Endothelial cell of umbilical vein (primary cell): Measurements from ENCODE around the gene TNRC6B. TPM values are rescaled to one million over a fixed set of nuclear protein-coding genes. Genes with fewer than 3 reads are reported as not detected.
"Not testable (repeated sequence)": the region's sequence is repeated elsewhere in the genome, so short reads cannot be mapped to it uniquely, and the experiment has no call there.

Experiments
- BruUV-seq: library from RNA; stranded (reverse); fragments of 400-500 nt; replicated peaks from 2 replicates; lab custom pipeline; 2021; lab: Mats Ljungman, UMichigan
- CTCF ChIA-PET: fragments of 300-600, 350-600 bp; sonication (Branson Sonifier 250); formaldehyde crosslinking; loops from one replicate; lab custom pipeline; 2021; ENCODE audit warnings: antibody characterized with exemption, inconsistent platforms; lab: Charles Lee
- POLR2A ChIA-PET: fragments of 300-600, 350-600 bp; sonication (Branson Sonifier 250); formaldehyde crosslinking; loops from one replicate; lab custom pipeline; 2021; ENCODE audit warnings: antibody characterized with exemption, inconsistent platforms; lab: Charles Lee
- DNase-seq: peaks from one replicate; pipeline ENCODE4 v3.0.0-alpha.2; 2011; ENCODE audit warnings: low read depth, low spot score
- FAIRE-seq: peaks from 2 replicates; lab custom pipeline; 2011; peaks lifted over from hg19 to GRCh38; lab: Jason Lieb, UNC
- H2AFZ ChIP-seq: 2 replicates; pipeline ENCODE4 v1.6.0; 2012; ENCODE audit warnings: low read depth, low read length, control low read depth, inconsistent platforms
- H3K27ac ChIP-seq: 2 replicates; pipeline ENCODE4 v1.5.1; 2011; ENCODE audit warnings: low read depth, mild to moderate bottlenecking, control low read depth, low read length, moderate library complexity; ENCODE audit not compliant: insufficient read depth
- H3K27me3 ChIP-seq, 2 experiments: 2 replicates each; pipeline versions ENCODE4 v1.6.0 to v1.6.1; 2011; ENCODE audit warnings: low read length in 2 of 2, mixed read lengths in 1 of 2; ENCODE audit not compliant: control insufficient read depth in 2 of 2, insufficient read depth in 2 of 2
- H3K36me3 ChIP-seq, 2 experiments: 2 replicates in 1 of 2; 3 replicates in 1 of 2; pipeline ENCODE4 v1.5.1; 2011; ENCODE audit warnings: low read length in 2 of 2, mild to moderate bottlenecking in 1 of 2, moderate library complexity in 1 of 2; ENCODE audit not compliant: control insufficient read depth in 2 of 2, insufficient read depth in 2 of 2; ENCODE audit errors: extremely low read depth in 1 of 2
- H3K4me1 ChIP-seq: 3 replicates; pipeline ENCODE4 v1.5.1; 2011; ENCODE audit warnings: mild to moderate bottlenecking, low read length; ENCODE audit not compliant: control insufficient read depth, insufficient read depth; ENCODE audit errors: extremely low read depth
- H3K4me2 ChIP-seq: 2 replicates; pipeline ENCODE4 v1.6.1; 2011; ENCODE audit warnings: low read length, control low read depth, mixed read lengths; ENCODE audit not compliant: insufficient read depth
- H3K4me3 ChIP-seq, 3 experiments: fragments of 200-600 bp in 1 of 3; sonication (generic), shearing (Covaris generic) in 1 of 3; replicated peaks in 1 of 3; 2 replicates each; pipeline ENCODE4 v1.5.1; 2011 to 2016; ENCODE audit warnings: control low read depth in 3 of 3, low read length in 3 of 3, mild to moderate bottlenecking in 2 of 3, inconsistent platforms in 1 of 3, low read depth in 1 of 3, moderate library complexity in 1 of 3; ENCODE audit not compliant: insufficient read depth in 1 of 3
- H3K79me2 ChIP-seq: 2 replicates; pipeline ENCODE4 v1.6.0; 2012; ENCODE audit warnings: low read length, inconsistent platforms; ENCODE audit not compliant: control insufficient read depth, insufficient read depth
- H3K9ac ChIP-seq: replicated peaks from 2 replicates; pipeline ENCODE3; 2011; ENCODE audit warnings: low read length, control low read depth; ENCODE audit not compliant: insufficient read depth; ENCODE audit errors: extremely low read depth
- H3K9me1 ChIP-seq: replicated peaks from 3 replicates; pipeline ENCODE4 v1.6.0; 2011; ENCODE audit warnings: mild to moderate bottlenecking, low read length; ENCODE audit not compliant: control insufficient read depth, insufficient read depth; ENCODE audit errors: extremely low read depth
- H3K9me3 ChIP-seq: replicated peaks from 2 replicates; pipeline ENCODE4 v1.5.1; 2012; ENCODE audit warnings: low read length, inconsistent platforms; ENCODE audit not compliant: control insufficient read depth, insufficient read depth
- H4K20me1 ChIP-seq: replicated peaks from 2 replicates; pipeline ENCODE3; 2011; ENCODE audit warnings: mild to moderate bottlenecking, low read length; ENCODE audit not compliant: control insufficient read depth, insufficient read depth; ENCODE audit errors: extremely low read depth
- EZH2 ChIP-seq: IDR thresholded peaks from 2 replicates; pipeline ENCODE4 v1.6.1; 2012; ENCODE audit warnings: borderline replicate concordance, low read depth, mild to moderate bottlenecking, moderate library complexity, low read length, inconsistent platforms; ENCODE audit not compliant: severe bottlenecking
- FOS ChIP-seq: IDR thresholded peaks from 2 replicates; pipeline ENCODE4 v1.6.1; 2011; ENCODE audit warnings: mild to moderate bottlenecking, low read length, moderate library complexity, borderline replicate concordance; ENCODE audit not compliant: insufficient read depth
- GATA2 ChIP-seq: IDR thresholded peaks from 2 replicates; pipeline ENCODE4 v1.7.0; 2011; ENCODE audit warnings: low read depth, mild to moderate bottlenecking, moderate library complexity, mixed read lengths, low read length; ENCODE audit not compliant: insufficient read length, insufficient read depth
- JUN ChIP-seq: IDR thresholded peaks from 2 replicates; pipeline ENCODE4 v1.6.1; 2011; ENCODE audit warnings: borderline replicate concordance, low read depth; ENCODE audit not compliant: insufficient read length, insufficient read depth
- MYC ChIP-seq: IDR thresholded peaks from one replicate; pipeline ENCODE4 v1.6.1; 2011; ENCODE audit warnings: mild to moderate bottlenecking, low read depth, low read length
- POLR2A ChIP-seq: IDR thresholded peaks from 2 replicates; pipeline ENCODE4 v1.6.1; 2012; ENCODE audit warnings: low read depth, mild to moderate bottlenecking, control low read depth, low read length
- POLR2AphosphoS5 ChIP-seq: IDR thresholded peaks from 2 replicates; pipeline ENCODE4 v1.6.1; 2012; ENCODE audit warnings: low read depth, mild to moderate bottlenecking, control low read depth, low read length, moderate library complexity; ENCODE audit not compliant: insufficient read depth
- dilution Hi-C: fragments of 300-500 bp; cut with MboI; formaldehyde crosslinking; loops from one replicate; pipeline ENCODE4 v1.15.0; 2019; ENCODE audit warnings: low sequenced_read_pairs; ENCODE audit not compliant: extremely low pct_ligation_motif_present
- intact Hi-C: fragments of 100-400 bp; cut with micrococcal nuclease; formaldehyde crosslinking; loops from one replicate; pipeline ENCODE4 v1.10.0; 2022
- polyA plus RNA-seq, 4 experiments: library from polyadenylated mRNA; depleted of rRNA in 3 of 4; stranded (reverse) in 3 of 4; unstranded in 1 of 4; fragments of >200 nt; gene quantifications; 2 replicates each; pipeline versions ENCODE4 v1.2.1 to v1.2.3, GENCODE V29; 2011 to 2012; ENCODE audit warnings: missing spikeins in 1 of 4
- total RNA-seq: library from RNA; stranded (reverse); gene quantifications from 2 replicates; pipeline ENCODE4 v1.2.3, GENCODE V29; 2021
- TF ChIP-seq, protein P1 (sequence below): IDR thresholded peaks from 2 replicates; pipeline ENCODE4 v1.6.1; 2011; ENCODE audit not compliant: insufficient read depth, insufficient read length
- TF ChIP-seq, protein P2 (sequence below), 2 donors: IDR thresholded peaks; 1 replicate in 1 of 2; 2 replicates in 1 of 2; pipeline ENCODE4 v1.5.1; 2011; ENCODE audit warnings: low read length in 2 of 2, mild to moderate bottlenecking in 2 of 2, moderate library complexity in 2 of 2, control low read depth in 1 of 2, inconsistent platforms in 1 of 2, low read depth in 1 of 2; ENCODE audit not compliant: insufficient read depth in 1 of 2; ENCODE audit errors: extremely low read depth in 1 of 2

TNRC6B gene
- total and polyA plus RNA-seq, 2 donors (not counting 3 experiments of a cell fraction or from before 2014, with no cell fraction given): 10.6 to 37.2 TPM

DNA sequence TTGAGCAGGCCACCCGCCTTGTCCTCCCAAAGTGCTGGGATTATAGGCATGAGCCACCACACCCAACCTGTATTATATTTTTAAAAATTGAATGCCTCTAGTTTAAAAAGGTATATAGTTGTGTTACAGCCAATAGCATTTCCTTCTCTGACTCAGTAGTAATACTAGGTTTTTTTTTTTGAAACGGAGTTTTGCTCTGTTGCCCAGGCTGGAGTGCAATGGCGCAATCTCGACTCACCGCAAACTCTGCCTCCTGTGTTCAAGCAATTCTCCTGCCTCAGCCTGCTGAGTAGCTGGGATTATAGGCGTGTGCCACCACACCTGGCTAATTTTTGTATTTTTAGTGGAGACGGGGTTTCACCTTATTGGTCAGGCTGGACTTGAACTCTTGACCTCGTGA is 45.3 kb downstream of the TNRC6B start:
- FAIRE-seq, dilution Hi-C loops, H3K27ac ChIP-seq, H3K9ac ChIP-seq, H3K4me3 ChIP-seq, H3K27me3 ChIP-seq, H3K9me3 ChIP-seq, DNase-seq, H3K36me3 ChIP-seq, intact Hi-C loops, BruUV-seq, H4K20me1 ChIP-seq, H3K9me1 ChIP-seq, H2AFZ ChIP-seq, H3K4me2 ChIP-seq, H3K4me1 ChIP-seq, CTCF ChIA-PET: not testable (repeated sequence)
- H3K79me2 ChIP-seq: peaks cover 53% of the 10 kb centered on the region
- POLR2A ChIA-PET: interaction anchor here (0.7 kb wide), 1 partner anchor 43 kb away, joined by 7 read pairs; no protein-coding TSS in a partner anchor

DNA sequence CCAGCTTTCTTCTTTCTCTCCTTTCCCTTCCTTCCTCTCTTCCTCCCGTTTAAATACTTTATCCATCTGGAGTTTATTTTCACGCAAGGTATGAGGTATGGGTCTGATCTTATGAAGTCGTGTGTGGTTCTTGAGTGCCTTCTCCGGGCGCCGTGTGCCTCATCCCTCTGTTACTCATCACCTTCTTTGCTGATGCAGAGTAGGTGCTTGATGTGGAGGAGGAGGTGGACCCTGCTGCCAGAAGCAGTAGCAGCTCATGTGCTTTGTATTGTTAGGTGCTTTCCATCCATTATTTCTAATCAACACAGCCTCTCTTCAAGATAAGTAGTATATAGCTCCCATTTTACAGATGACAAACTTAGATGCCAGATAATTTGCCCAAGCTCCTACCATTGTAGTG is 47.0 kb downstream of the TNRC6B start:
- no peaks in the 10 kb centered on the region for H3K27me3 ChIP-seq
- intact Hi-C loops (no loop called here), dilution Hi-C loops (no loop called here)
- H3K36me3 ChIP-seq: no peaks in the 10 kb centered on the region
- DNase-seq (no peak), FAIRE-seq (no peak)
- ChIA-PET CTCF (interaction anchor here (1.0 kb wide), 1 partner anchor 53 kb away, joined by 3 read pairs; no protein-coding TSS in a partner anchor), POLR2A (no interaction called here)
- no peak overlapping the region for H3K9ac ChIP-seq
- H2AFZ ChIP-seq: no peak overlapping the region
- H3K9me1 ChIP-seq: no peaks in the 10 kb centered on the region
- H3K4me1 ChIP-seq: peaks cover 8% of the 10 kb centered on the region
- no peak overlapping the region for H3K4me2 ChIP-seq
- TF ChIP-seq POLR2AphosphoS5 (no peak), POLR2A (no peak), FOS (no peak), GATA2 (no peak), EZH2 (no peak), MYC (no peak), JUN (no peak)
- TF ChIP-seq, protein P1, sequence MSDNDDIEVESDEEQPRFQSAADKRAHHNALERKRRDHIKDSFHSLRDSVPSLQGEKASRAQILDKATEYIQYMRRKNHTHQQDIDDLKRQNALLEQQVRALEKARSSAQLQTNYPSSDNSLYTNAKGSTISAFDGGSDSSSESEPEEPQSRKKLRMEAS: no peak
- TF ChIP-seq, protein P2, sequence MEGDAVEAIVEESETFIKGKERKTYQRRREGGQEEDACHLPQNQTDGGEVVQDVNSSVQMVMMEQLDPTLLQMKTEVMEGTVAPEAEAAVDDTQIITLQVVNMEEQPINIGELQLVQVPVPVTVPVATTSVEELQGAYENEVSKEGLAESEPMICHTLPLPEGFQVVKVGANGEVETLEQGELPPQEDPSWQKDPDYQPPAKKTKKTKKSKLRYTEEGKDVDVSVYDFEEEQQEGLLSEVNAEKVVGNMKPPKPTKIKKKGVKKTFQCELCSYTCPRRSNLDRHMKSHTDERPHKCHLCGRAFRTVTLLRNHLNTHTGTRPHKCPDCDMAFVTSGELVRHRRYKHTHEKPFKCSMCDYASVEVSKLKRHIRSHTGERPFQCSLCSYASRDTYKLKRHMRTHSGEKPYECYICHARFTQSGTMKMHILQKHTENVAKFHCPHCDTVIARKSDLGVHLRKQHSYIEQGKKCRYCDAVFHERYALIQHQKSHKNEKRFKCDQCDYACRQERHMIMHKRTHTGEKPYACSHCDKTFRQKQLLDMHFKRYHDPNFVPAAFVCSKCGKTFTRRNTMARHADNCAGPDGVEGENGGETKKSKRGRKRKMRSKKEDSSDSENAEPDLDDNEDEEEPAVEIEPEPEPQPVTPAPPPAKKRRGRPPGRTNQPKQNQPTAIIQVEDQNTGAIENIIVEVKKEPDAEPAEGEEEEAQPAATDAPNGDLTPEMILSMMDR (IDR thresholded peaks at IDR 0.05; ENCODE audit: extremely low read depth in 1 of 2, insufficient read depth in 1 of 2, low read depth in 1 of 2, low read length in 2 of 2): no peak
- H4K20me1 ChIP-seq: peaks cover 2% of the 10 kb centered on the region
- no TSS peak for BruUV-seq
- peaks cover 49% of the 10 kb centered on the region for H3K79me2 ChIP-seq
- H3K9me3 ChIP-seq: no peaks in the 10 kb centered on the region
- H3K27ac ChIP-seq: no peak overlapping the region
- no peak overlapping the region for H3K4me3 ChIP-seq
